ENCODE data around the gene PYROXD2. TPM values are rescaled to one million over a fixed set of nuclear protein-coding genes. Genes with fewer than 3 reads are reported as not detected.
"Not testable (repeated sequence)": the region's sequence is repeated elsewhere in the genome, so short reads cannot be mapped to it uniquely, and the experiment has no call there.

PYROXD2 gene
- polyA plus RNA-seq, 1 donor from 2014 or later, result 0.11 TPM

DNA sequence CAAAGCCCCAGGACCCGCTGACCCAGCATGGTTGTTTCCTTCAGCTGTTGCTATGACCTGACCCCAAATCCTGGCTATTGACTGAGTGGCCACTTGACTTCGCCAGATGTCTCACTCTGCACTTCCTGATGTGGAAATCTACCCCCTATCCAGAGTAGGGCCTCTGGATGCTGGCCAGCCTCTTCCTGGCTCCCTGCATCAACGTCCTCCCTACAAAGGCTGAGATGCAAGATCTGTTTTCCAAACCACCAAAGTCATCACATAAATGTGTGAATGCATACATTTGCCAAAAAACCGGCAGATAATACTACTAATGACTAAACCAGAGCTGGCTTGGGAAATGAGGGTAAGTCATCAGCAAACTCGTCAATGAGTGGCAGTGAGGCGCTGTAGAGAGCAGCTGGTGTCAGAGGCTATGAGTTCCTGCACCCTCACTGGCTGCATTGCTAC, 70.4 kb downstream of the PYROXD2 start:
- H3K9ac ChIP-seq (ENCODE audit: low read length), result no peak overlapping the region
- H2AFZ ChIP-seq (ENCODE audit: low read depth, low read length), result no peak overlapping the region
- no peaks in the 10 kb centered on the region for H3K36me3 ChIP-seq (ENCODE audit: insufficient read depth, low read length)
- no peaks in the 10 kb centered on the region for H3K79me2 ChIP-seq (replicated peaks; ENCODE audit: insufficient read depth, low read length)
- H3K27ac ChIP-seq (ENCODE audit: low read length), result no peak overlapping the region
- H3K27me3 ChIP-seq (ENCODE audit: insufficient read depth, low read depth, low read length), result no peaks in the 10 kb centered on the region
- no peaks in the 10 kb centered on the region for H4K20me1 ChIP-seq (ENCODE audit: insufficient read depth)
- TF ChIP-seq EP300 (conservative IDR thresholded peaks at IDR 0.05; ENCODE audit: poor library complexity, severe bottlenecking) (no peak), EZH2 (IDR thresholded peaks at IDR 0.05; ENCODE audit: borderline replicate concordance, insufficient read depth, low read length, poor library complexity, severe bottlenecking) (no peak), MXI1 (conservative IDR thresholded peaks at IDR 0.05; ENCODE audit: poor library complexity, severe bottlenecking) (no peak), TAF1 (IDR thresholded peaks at IDR 0.05; ENCODE audit: low read depth) (no peak), POLR2AphosphoS5 (IDR thresholded peaks at IDR 0.05) (no peak), RAD21 (conservative IDR thresholded peaks at IDR 0.05) (no peak), SMC3 (conservative IDR thresholded peaks at IDR 0.05; ENCODE audit: poor library complexity) (no peak)
- TF ChIP-seq, protein P1, sequence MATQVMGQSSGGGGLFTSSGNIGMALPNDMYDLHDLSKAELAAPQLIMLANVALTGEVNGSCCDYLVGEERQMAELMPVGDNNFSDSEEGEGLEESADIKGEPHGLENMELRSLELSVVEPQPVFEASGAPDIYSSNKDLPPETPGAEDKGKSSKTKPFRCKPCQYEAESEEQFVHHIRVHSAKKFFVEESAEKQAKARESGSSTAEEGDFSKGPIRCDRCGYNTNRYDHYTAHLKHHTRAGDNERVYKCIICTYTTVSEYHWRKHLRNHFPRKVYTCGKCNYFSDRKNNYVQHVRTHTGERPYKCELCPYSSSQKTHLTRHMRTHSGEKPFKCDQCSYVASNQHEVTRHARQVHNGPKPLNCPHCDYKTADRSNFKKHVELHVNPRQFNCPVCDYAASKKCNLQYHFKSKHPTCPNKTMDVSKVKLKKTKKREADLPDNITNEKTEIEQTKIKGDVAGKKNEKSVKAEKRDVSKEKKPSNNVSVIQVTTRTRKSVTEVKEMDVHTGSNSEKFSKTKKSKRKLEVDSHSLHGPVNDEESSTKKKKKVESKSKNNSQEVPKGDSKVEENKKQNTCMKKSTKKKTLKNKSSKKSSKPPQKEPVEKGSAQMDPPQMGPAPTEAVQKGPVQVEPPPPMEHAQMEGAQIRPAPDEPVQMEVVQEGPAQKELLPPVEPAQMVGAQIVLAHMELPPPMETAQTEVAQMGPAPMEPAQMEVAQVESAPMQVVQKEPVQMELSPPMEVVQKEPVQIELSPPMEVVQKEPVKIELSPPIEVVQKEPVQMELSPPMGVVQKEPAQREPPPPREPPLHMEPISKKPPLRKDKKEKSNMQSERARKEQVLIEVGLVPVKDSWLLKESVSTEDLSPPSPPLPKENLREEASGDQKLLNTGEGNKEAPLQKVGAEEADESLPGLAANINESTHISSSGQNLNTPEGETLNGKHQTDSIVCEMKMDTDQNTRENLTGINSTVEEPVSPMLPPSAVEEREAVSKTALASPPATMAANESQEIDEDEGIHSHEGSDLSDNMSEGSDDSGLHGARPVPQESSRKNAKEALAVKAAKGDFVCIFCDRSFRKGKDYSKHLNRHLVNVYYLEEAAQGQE (IDR thresholded peaks at IDR 0.05; ENCODE audit: borderline replicate concordance), result no peak
- TF ChIP-seq, protein P2, sequence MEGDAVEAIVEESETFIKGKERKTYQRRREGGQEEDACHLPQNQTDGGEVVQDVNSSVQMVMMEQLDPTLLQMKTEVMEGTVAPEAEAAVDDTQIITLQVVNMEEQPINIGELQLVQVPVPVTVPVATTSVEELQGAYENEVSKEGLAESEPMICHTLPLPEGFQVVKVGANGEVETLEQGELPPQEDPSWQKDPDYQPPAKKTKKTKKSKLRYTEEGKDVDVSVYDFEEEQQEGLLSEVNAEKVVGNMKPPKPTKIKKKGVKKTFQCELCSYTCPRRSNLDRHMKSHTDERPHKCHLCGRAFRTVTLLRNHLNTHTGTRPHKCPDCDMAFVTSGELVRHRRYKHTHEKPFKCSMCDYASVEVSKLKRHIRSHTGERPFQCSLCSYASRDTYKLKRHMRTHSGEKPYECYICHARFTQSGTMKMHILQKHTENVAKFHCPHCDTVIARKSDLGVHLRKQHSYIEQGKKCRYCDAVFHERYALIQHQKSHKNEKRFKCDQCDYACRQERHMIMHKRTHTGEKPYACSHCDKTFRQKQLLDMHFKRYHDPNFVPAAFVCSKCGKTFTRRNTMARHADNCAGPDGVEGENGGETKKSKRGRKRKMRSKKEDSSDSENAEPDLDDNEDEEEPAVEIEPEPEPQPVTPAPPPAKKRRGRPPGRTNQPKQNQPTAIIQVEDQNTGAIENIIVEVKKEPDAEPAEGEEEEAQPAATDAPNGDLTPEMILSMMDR (IDR thresholded peaks at IDR 0.05; ENCODE audit: poor library complexity, severe bottlenecking), result no peak
- no peaks in the 10 kb centered on the region for H3F3A ChIP-seq (ENCODE audit: insufficient read depth, low read length, poor library complexity, severe bottlenecking)
- H3K9me3 ChIP-seq (ENCODE audit: low read length), result no peaks in the 10 kb centered on the region
- no peak overlapping the region for H3K4me2 ChIP-seq (ENCODE audit: low read length)
- H3K9me2 ChIP-seq (ENCODE audit: insufficient read depth, low read length), result no peaks in the 10 kb centered on the region
- H3K4me3 ChIP-seq (ENCODE audit: low read length), result no peak overlapping the region

DNA sequence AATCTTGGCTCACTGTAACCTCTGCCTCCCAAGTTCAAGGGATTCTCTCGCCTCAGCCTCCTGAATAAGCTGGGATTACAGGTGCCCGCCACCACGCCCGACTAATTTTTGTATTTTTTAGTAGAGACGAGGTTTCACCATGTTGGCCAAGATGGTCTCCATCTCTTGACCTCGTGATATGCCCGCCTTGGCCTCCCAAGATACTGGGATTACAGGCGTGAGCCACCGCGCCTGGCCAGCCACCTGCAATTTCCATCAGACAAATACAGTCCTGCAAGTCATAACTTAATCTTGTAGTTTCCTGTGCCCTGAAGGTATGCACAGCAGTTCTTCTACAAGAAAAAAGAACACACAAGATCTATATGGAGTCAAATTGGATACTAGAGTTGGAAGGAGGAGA, 73.3 kb downstream of the PYROXD2 start:
- H2AFZ ChIP-seq (ENCODE audit: low read depth, low read length); H3K4me2 ChIP-seq (ENCODE audit: low read length); H3K9me3 ChIP-seq (ENCODE audit: low read length); H3K9ac ChIP-seq (ENCODE audit: low read length); H3K9me2 ChIP-seq (ENCODE audit: insufficient read depth, low read length); H3K79me2 ChIP-seq (replicated peaks; ENCODE audit: insufficient read depth, low read length); H3K4me3 ChIP-seq (ENCODE audit: low read length); H3K27me3 ChIP-seq (ENCODE audit: insufficient read depth, low read depth, low read length); H4K20me1 ChIP-seq (ENCODE audit: insufficient read depth); H3F3A ChIP-seq (ENCODE audit: insufficient read depth, low read length, poor library complexity, severe bottlenecking); H3K27ac ChIP-seq (ENCODE audit: low read length); H3K36me3 ChIP-seq (ENCODE audit: insufficient read depth, low read length): not testable (repeated sequence)

DNA sequence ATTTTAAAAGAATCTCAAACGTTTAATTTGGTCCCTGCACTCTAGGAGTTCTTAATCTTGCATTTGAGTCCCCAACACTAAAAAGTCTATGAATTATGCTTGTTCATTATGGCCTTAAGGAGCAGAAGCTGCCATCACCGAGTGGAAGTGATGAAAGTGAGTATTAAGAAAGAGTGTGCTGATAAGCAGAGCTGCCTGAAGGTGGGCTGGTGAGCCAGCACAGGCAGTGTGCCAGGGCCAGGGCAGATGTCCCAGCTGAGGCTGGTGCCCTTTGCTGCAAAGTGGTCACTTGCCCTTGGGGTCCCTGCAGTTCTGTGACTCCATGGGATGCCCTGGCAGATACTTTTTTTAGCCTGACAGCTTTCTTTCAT, 74.1 kb downstream of the PYROXD2 start:
- TF ChIP-seq SMC3 (conservative IDR thresholded peaks at IDR 0.05; ENCODE audit: poor library complexity), result no peak
- TF ChIP-seq EZH2 (IDR thresholded peaks at IDR 0.05; ENCODE audit: borderline replicate concordance, insufficient read depth, low read length, poor library complexity, severe bottlenecking), result no peak
- TF ChIP-seq, protein P2 (IDR thresholded peaks at IDR 0.05; ENCODE audit: poor library complexity, severe bottlenecking), result no peak
- no peak for TF ChIP-seq EP300 (conservative IDR thresholded peaks at IDR 0.05; ENCODE audit: poor library complexity, severe bottlenecking)
- TF ChIP-seq TAF1 (IDR thresholded peaks at IDR 0.05; ENCODE audit: low read depth), result no peak
- TF ChIP-seq RAD21 (conservative IDR thresholded peaks at IDR 0.05), result no peak
- Histone ChIP-seq H2AFZ (ENCODE audit: low read depth, low read length) (no peak overlapping the region), H3K79me2 (replicated peaks; ENCODE audit: insufficient read depth, low read length) (no peaks in the 10 kb centered on the region), H3K4me2 (ENCODE audit: low read length) (no peak overlapping the region), H3K4me3 (ENCODE audit: low read length) (no peak overlapping the region), H3K36me3 (ENCODE audit: insufficient read depth, low read length) (no peaks in the 10 kb centered on the region), H3K9ac (ENCODE audit: low read length) (no peak overlapping the region), H4K20me1 (ENCODE audit: insufficient read depth) (no peaks in the 10 kb centered on the region), H3K27me3 (ENCODE audit: insufficient read depth, low read depth, low read length) (no peaks in the 10 kb centered on the region), H3K27ac (ENCODE audit: low read length) (peak overlapping the region; percentile 14), H3K9me2 (ENCODE audit: insufficient read depth, low read length) (no peaks in the 10 kb centered on the region), H3K9me3 (ENCODE audit: low read length) (no peaks in the 10 kb centered on the region), H3F3A (ENCODE audit: insufficient read depth, low read length, poor library complexity, severe bottlenecking) (no peaks in the 10 kb centered on the region)

Data from neural cell (in vitro differentiated cells).